ENCODE data around the gene DCLK2. TPM values are rescaled to one million over a fixed set of nuclear protein-coding genes. Genes with fewer than 3 reads are reported as not detected.

DCLK2 gene
- total RNA-seq, 1 donor from 2014 or later = 34.2 TPM

GRCh38 chr4:150253965-150254630 is 175.9 kb downstream of the DCLK2 start:
- Histone ChIP-seq H3K36me3 (peaks cover 11 to 32% of the 10 kb centered on the region in 2 donors), H3K9me3 (no peaks in the 10 kb centered on the region), H3K4me3 (no peak overlapping the region), H3K27ac (no peak overlapping the region), H3K4me1 (no peaks in the 10 kb centered on the region), H3K27me3 (no peaks in the 10 kb centered on the region)
- DNase-seq (ENCODE audit: low spot score in 2 of 2) = peak in 1 of 2 donors; percentile 58
- TF ChIP-seq CTCF (IDR thresholded peaks at IDR 0.05) = no peak
- intact Hi-C loops (cut with DNase I) = no loop called here

GRCh38 chr4:150255610-150256224 is 177.5 kb downstream of the DCLK2 start:
- peak in 1 of 2 donors; percentile 24 for DNase-seq (ENCODE audit: low spot score in 2 of 2)
- TF ChIP-seq CTCF (IDR thresholded peaks at IDR 0.05) = no peak
- Histone ChIP-seq H3K4me1 (no peaks in the 10 kb centered on the region), H3K27me3 (no peaks in the 10 kb centered on the region), H3K27ac (no peak overlapping the region), H3K4me3 (no peak overlapping the region), H3K36me3 (peaks cover 11 to 34% of the 10 kb centered on the region in 2 donors), H3K9me3 (no peaks in the 10 kb centered on the region)
- intact Hi-C loops (cut with DNase I) = no loop called here

- Histone ChIP-seq H3K4me3 (no peak overlapping the region), H3K27ac (no peak overlapping the region), H3K36me3 (peaks cover 11 to 34% of the 10 kb centered on the region in 2 donors), H3K4me1 (no peaks in the 10 kb centered on the region), H3K9me3 (no peaks in the 10 kb centered on the region), H3K27me3 (no peaks in the 10 kb centered on the region)
- intact Hi-C loops (cut with DNase I) = no loop called here
- no peak for DNase-seq (ENCODE audit: low spot score in 2 of 2)
- no peak for TF ChIP-seq CTCF (IDR thresholded peaks at IDR 0.05)
These were observed 178.0 kb downstream of the DCLK2 start for GRCh38 chr4:150256225-150256620.

GRCh38 chr4:150256841-150257730 is 178.8 kb downstream of the DCLK2 start:
- no peaks in the 10 kb centered on the region for H3K27me3 ChIP-seq
- no peaks in the 10 kb centered on the region for H3K4me1 ChIP-seq
- no peaks in the 10 kb centered on the region for H3K9me3 ChIP-seq
- no peak overlapping the region for H3K27ac ChIP-seq
- peak in 1 of 2 donors; percentile 53 for DNase-seq (ENCODE audit: low spot score in 2 of 2)
- H3K4me3 ChIP-seq = no peak overlapping the region
- peaks cover 9 to 34% of the 10 kb centered on the region in 2 donors for H3K36me3 ChIP-seq
- no peak for TF ChIP-seq CTCF (IDR thresholded peaks at IDR 0.05)
- intact Hi-C loops (cut with DNase I) = no loop called here

- H3K27me3 ChIP-seq = no peaks in the 10 kb centered on the region
- H3K4me3 ChIP-seq = no peak overlapping the region
- no peaks in the 10 kb centered on the region for H3K4me1 ChIP-seq
- peak in 1 of 2 donors; percentile 53 for DNase-seq (ENCODE audit: low spot score in 2 of 2)
- intact Hi-C loops (cut with DNase I) = no loop called here
- no peak for TF ChIP-seq CTCF (IDR thresholded peaks at IDR 0.05)
- H3K9me3 ChIP-seq = no peaks in the 10 kb centered on the region
- H3K36me3 ChIP-seq = peaks cover 8 to 28% of the 10 kb centered on the region in 2 donors
- H3K27ac ChIP-seq = no peak overlapping the region
These were observed 180.3 kb downstream of the DCLK2 start for GRCh38 chr4:150258569-150258968.
